B cell (primary cell): ENCODE data around the gene PHC2.

ENCODE experiments used
- CTCF ChIP-seq: fragments of 200-600 bp; IDR thresholded peaks from one replicate; pipeline ENCODE4 v1.8.0; 2022; ENCODE audit warnings: antibody characterized with exemption, mild to moderate bottlenecking
- EZH2 ChIP-seq: IDR thresholded peaks from 2 replicates; pipeline ENCODE4 v1.6.1; 2012; ENCODE audit warnings: borderline replicate concordance, low read depth, mild to moderate bottlenecking, moderate library complexity, low read length; ENCODE audit not compliant: insufficient read depth, poor library complexity, severe bottlenecking

GRCh38 chr1:33399375-33399774, 31.5 kb downstream of the PHC2 start:
- no peak for TF ChIP-seq CTCF
- TF ChIP-seq EZH2, result no peak
